NCI-H1105 treated with DMSO at 0.1 percent for 48 hours (cell line): ENCODE results near the gene FAM219A.
A peak's percentile ranks its signal among the peaks of the same experiment; 100 is the strongest.
"Not testable (repeated sequence)": the region's sequence is repeated elsewhere in the genome, so short reads cannot be mapped to it uniquely, and the experiment has no call there.

Experiments used
- DNase-seq: peaks from one replicate; lab custom pipeline; 2025; lab: John Stamatoyannopoulos, UW

FAM219A gene

GRCh38 chr9:34484678-34485077 is 26.3 kb upstream of the FAM219A start:
- no peak for DNase-seq

GRCh38 chr9:34482746-34483145 is 24.4 kb upstream of the FAM219A start:
- DNase-seq = not testable (repeated sequence)

- not testable (repeated sequence) for DNase-seq
Measured at GRCh38 chr9:34481620-34482019, 23.2 kb upstream of the FAM219A start.

GRCh38 chr9:34479431-34479866 is 21.1 kb upstream of the FAM219A start:
- peak; percentile 14 for DNase-seq

GRCh38 chr9:34477541-34477940 is 19.2 kb upstream of the FAM219A start:
- DNase-seq = no peak

GRCh38 chr9:34475097-34475496 is 16.7 kb upstream of the FAM219A start:
- no peak for DNase-seq

- no peak for DNase-seq
Measured at GRCh38 chr9:34465468-34465867, 7.1 kb upstream of the FAM219A start.

- DNase-seq = no peak
Measured at GRCh38 chr9:34464571-34464970, 6.2 kb upstream of the FAM219A start.

- DNase-seq = no peak
Measured at GRCh38 chr9:34463901-34464232, 5.5 kb upstream of the FAM219A start.

- DNase-seq = no peak
Measured at GRCh38 chr9:34463098-34463900, 4.9 kb upstream of the FAM219A start.

GRCh38 chr9:34459941-34460340 is 1.6 kb upstream of the FAM219A start:
- no peak for DNase-seq

- no peak for DNase-seq
Measured at GRCh38 chr9:34459356-34459755, 986 bp upstream of the FAM219A start.

GRCh38 chr9:34458959-34459340 is 580 bp upstream of the FAM219A start:
- no peak for DNase-seq

- peak; percentile 34 for DNase-seq
Measured at GRCh38 chr9:34457266-34458012, 931 bp downstream of the FAM219A start.

- DNase-seq = no peak
Measured at GRCh38 chr9:34456746-34457145, 1.6 kb downstream of the FAM219A start.

GRCh38 chr9:34456151-34456550 is 2.2 kb downstream of the FAM219A start:
- DNase-seq = no peak

GRCh38 chr9:34454571-34455065 is 3.8 kb downstream of the FAM219A start:
- DNase-seq = no peak

- DNase-seq = no peak
Measured at GRCh38 chr9:34452568-34452967, 5.8 kb downstream of the FAM219A start.

GRCh38 chr9:34451545-34451944 is 6.8 kb downstream of the FAM219A start:
- DNase-seq = no peak

- no peak for DNase-seq
Measured at GRCh38 chr9:34451135-34451534, 7.2 kb downstream of the FAM219A start.

GRCh38 chr9:34450644-34451043 is 7.7 kb downstream of the FAM219A start:
- no peak for DNase-seq

- no peak for DNase-seq
Measured at GRCh38 chr9:34446951-34447350, 11.4 kb downstream of the FAM219A start.

GRCh38 chr9:34446468-34446891 is 11.9 kb downstream of the FAM219A start:
- no peak for DNase-seq
